Spleen (tissue), 11 donors: ENCODE results near the gene LACTBL1. TPM values are rescaled to one million over a fixed set of nuclear protein-coding genes. Genes with fewer than 3 reads are reported as not detected.

ENCODE experiments used
- DNase-seq: peaks from one replicate; pipeline ENCODE4 v3.0.0-alpha.2; 2020
- H3K27ac ChIP-seq, 8 donors: fragments of 200-600 bp; sonication (generic) in 7 of 8; 1 replicate in 4 of 8; 2 replicates in 4 of 8; pipeline versions ENCODE4 v1.5.0 to v1.8.0; 2016 to 2021; ENCODE audit warnings: inconsistent platforms in 4 of 8, mild to moderate bottlenecking in 4 of 8, moderate library complexity in 1 of 8
- H3K27me3 ChIP-seq, 7 donors: fragments of 200-600 bp; sonication (generic) in 6 of 7; replicated peaks in 1 of 7; 1 replicate in 4 of 7; 2 replicates in 3 of 7; pipeline versions ENCODE4 v1.5.0 to v1.8.0; 2016 to 2021; ENCODE audit warnings: inconsistent platforms in 3 of 7, mild to moderate bottlenecking in 1 of 7
- H3K36me3 ChIP-seq, 6 donors: fragments of 200-600 bp; sonication (generic) in 5 of 6; 1 replicate in 4 of 6; 2 replicates in 2 of 6; pipeline versions ENCODE4 v1.5.0 to v1.8.0; 2016 to 2021; ENCODE audit warnings: inconsistent platforms in 2 of 6
- H3K4me1 ChIP-seq, 6 donors: fragments of 200-600 bp; sonication (generic) in 5 of 6; 1 replicate in 3 of 6; 2 replicates in 3 of 6; pipeline versions ENCODE4 v1.5.0 to v1.8.0; 2016 to 2021; ENCODE audit warnings: inconsistent platforms in 3 of 6
- H3K4me3 ChIP-seq, 8 donors: fragments of 200-600 bp; sonication (generic) in 7 of 8; 1 replicate in 4 of 8; 2 replicates in 4 of 8; pipeline versions ENCODE4 v1.5.0 to v1.8.0; 2016 to 2021; ENCODE audit warnings: inconsistent platforms in 4 of 8, mild to moderate bottlenecking in 4 of 8, moderate library complexity in 2 of 8
- H3K9me3 ChIP-seq, 8 donors: fragments of 200-600 bp; sonication (generic) in 7 of 8; 1 replicate in 4 of 8; 2 replicates in 4 of 8; pipeline versions ENCODE4 v1.5.0 to v1.8.0; 2016 to 2021; ENCODE audit warnings: inconsistent platforms in 4 of 8
- POLR2A ChIP-seq, 3 donors: fragments of 450-650 bp; IDR thresholded peaks; one replicate each; pipeline ENCODE4 v1.5.1; 2017; ENCODE audit warnings: antibody characterized with exemption in 3 of 3, mild to moderate bottlenecking in 1 of 3
- POLR2AphosphoS5 ChIP-seq, 3 donors: sonication (generic); formaldehyde crosslinking; IDR thresholded peaks; one replicate each; pipeline ENCODE4 v1.5.1; 2017; ENCODE audit warnings: antibody characterized with exemption in 3 of 3
- WGBS, 5 donors: extraction: QIAGEN DNeasy Blood & Tissue Kit in 3 of 5; methylation state at CpG; one replicate each; pipeline versions ENCODE4 v1.1.5 to v1.1.7; 2013 to 2018; 5-methylcytosine and 5-hydroxymethylcytosine counted together
- intact Hi-C: fragments of 100-400 bp; cut with DNase I; formaldehyde crosslinking; loops from one replicate; pipeline ENCODE4 v1.15.0; 2023; ENCODE audit warnings: low total_unique reads
- polyA plus RNA-seq, 3 donors: library from polyadenylated mRNA; stranded (reverse); fragments of 200-250 nt; gene quantifications; one replicate each; pipeline ENCODE4 v1.2.1, GENCODE V29; 2013
- total RNA-seq, 7 donors: library from RNA; depleted of rRNA in 3 of 7; stranded (reverse); fragments of >200 nt in 3 of 7; fragmentation: NEBNext Ultra II Directional in 4 of 7; extraction: Animal tissue kit (Norgen Biotek cat#: 25700) in 4 of 7; gene quantifications; one replicate each; pipeline versions ENCODE4 v1.1.0 to v1.2.1, GENCODE V29; 2016 to 2021
- TF ChIP-seq, protein P1 (sequence below), 11 experiments: fragments of 200-600 bp in 7 of 11; fragments of 450-650 bp in 4 of 11; sonication (generic) in 4 of 11; IDR thresholded peaks in 8 of 11; conservative IDR thresholded peaks in 3 of 11; 1 replicate in 7 of 11; 2 replicates in 4 of 11; pipeline versions ENCODE4 v1.4.0 to v1.8.0; 2016 to 2021; ENCODE audit warnings: antibody characterized with exemption in 11 of 11, inconsistent platforms in 4 of 11, mild to moderate bottlenecking in 1 of 11
- donor health status: healthy with polysubstance abuse.
- donor health status: DM: no; HTN: no; CAD: no; lungs with moderate emphysema.
- donor health status: DM: no; HTN: no; CAD: no.
- donor health status: Bipolar disorder and iron deficiency.
- donor health status: healthy.
- donor health status: DM: no; HTN: no; CAD: no.
- donor health status: DM: yes; HTN: yes; CAD: no.

Gene LACTBL1
- total and polyA plus RNA-seq, 10 donors: not detected

DNA sequence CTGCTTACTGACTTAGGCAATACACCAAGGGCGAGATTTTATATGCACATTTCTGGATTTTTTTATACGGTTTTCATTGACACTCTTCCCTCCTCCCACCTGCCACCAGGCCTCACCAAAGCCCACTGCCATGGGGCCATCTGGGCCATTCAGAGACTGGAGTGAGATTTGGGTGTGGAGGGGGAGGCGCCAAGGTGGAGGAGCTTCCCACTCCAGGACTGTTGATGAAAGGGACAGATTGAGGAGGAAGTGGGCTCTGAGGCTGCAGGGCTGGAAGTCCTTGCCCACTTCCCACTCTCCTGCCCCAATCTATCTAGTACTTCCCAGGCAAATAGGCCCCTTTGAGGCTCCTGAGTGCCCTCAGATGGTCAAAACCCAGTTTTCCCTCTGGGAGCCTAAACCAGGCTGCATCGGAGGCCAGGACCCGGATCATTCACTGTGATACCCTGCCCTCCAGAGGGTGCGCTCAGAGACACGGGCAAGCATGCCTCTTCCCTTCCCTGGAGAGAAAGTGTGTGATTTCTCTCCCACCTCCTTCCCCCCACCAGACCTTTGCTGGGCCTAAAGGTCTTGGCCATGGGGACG lies 57.9 kb downstream of the LACTBL1 start:
- Histone ChIP-seq H3K4me3 (no peak overlapping the region), H3K36me3 (no peaks in the 10 kb centered on the region), H3K27ac (no peak overlapping the region), H3K9me3 (no peaks in the 10 kb centered on the region), H3K27me3 (peaks cover 0 to 20% (median 0%) of the 10 kb centered on the region in 7 donors), H3K4me1 (peaks cover 0 to 20% (median 8%) of the 10 kb centered on the region in 6 donors)
- 74 to 85% (median 81%) methylated on average over 8 of the region's 8 CpGs for WGBS, 5 donors
- intact Hi-C loops: no loop called here
- no peak for DNase-seq
- TF ChIP-seq, protein P1, sequence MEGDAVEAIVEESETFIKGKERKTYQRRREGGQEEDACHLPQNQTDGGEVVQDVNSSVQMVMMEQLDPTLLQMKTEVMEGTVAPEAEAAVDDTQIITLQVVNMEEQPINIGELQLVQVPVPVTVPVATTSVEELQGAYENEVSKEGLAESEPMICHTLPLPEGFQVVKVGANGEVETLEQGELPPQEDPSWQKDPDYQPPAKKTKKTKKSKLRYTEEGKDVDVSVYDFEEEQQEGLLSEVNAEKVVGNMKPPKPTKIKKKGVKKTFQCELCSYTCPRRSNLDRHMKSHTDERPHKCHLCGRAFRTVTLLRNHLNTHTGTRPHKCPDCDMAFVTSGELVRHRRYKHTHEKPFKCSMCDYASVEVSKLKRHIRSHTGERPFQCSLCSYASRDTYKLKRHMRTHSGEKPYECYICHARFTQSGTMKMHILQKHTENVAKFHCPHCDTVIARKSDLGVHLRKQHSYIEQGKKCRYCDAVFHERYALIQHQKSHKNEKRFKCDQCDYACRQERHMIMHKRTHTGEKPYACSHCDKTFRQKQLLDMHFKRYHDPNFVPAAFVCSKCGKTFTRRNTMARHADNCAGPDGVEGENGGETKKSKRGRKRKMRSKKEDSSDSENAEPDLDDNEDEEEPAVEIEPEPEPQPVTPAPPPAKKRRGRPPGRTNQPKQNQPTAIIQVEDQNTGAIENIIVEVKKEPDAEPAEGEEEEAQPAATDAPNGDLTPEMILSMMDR (IDR thresholded peaks at IDR 0.05 in 8 of 11, conservative IDR thresholded peaks at IDR 0.05 in 3 of 11): no peak
- TF ChIP-seq POLR2A (IDR thresholded peaks at IDR 0.05) (no peak), POLR2AphosphoS5 (IDR thresholded peaks at IDR 0.05) (no peak)

DNA sequence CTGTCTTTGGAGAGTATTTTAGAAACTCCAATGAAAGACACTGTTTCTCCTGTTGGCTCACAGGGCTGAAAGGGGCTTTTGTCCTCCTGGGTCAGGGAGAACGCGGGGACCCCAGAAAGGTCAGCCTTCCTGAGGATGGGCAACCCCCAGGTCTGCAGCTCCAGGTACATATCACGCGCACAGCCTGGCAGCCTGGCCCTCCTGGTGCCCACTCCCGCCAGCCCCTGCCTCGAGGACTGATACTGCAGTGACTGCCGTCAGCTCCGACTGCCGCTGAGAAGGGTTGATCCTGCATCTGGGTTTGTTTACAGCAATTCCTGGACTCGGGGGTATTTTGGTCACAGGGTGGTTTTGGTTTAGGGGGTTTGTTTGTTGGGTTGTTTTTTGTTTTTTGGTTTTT lies 58.5 kb downstream of the LACTBL1 start:
- no peak for DNase-seq
- TF ChIP-seq POLR2AphosphoS5 (IDR thresholded peaks at IDR 0.05) (no peak), POLR2A (IDR thresholded peaks at IDR 0.05) (no peak)
- TF ChIP-seq, protein P1 (IDR thresholded peaks at IDR 0.05 in 8 of 11, conservative IDR thresholded peaks at IDR 0.05 in 3 of 11): no peak
- H3K27ac ChIP-seq: no peak overlapping the region
- H3K4me1 ChIP-seq: peaks cover 0 to 20% (median 8%) of the 10 kb centered on the region in 6 donors
- no peak overlapping the region for H3K4me3 ChIP-seq
- H3K36me3 ChIP-seq: no peaks in the 10 kb centered on the region
- intact Hi-C loops: no loop called here
- H3K9me3 ChIP-seq: no peaks in the 10 kb centered on the region
- WGBS, 5 donors: 85 to 92% (median 91%) methylated on average over 7 to 10 of the region's 10 CpGs
- H3K27me3 ChIP-seq: peaks cover 0 to 20% (median 0%) of the 10 kb centered on the region in 7 donors

DNA sequence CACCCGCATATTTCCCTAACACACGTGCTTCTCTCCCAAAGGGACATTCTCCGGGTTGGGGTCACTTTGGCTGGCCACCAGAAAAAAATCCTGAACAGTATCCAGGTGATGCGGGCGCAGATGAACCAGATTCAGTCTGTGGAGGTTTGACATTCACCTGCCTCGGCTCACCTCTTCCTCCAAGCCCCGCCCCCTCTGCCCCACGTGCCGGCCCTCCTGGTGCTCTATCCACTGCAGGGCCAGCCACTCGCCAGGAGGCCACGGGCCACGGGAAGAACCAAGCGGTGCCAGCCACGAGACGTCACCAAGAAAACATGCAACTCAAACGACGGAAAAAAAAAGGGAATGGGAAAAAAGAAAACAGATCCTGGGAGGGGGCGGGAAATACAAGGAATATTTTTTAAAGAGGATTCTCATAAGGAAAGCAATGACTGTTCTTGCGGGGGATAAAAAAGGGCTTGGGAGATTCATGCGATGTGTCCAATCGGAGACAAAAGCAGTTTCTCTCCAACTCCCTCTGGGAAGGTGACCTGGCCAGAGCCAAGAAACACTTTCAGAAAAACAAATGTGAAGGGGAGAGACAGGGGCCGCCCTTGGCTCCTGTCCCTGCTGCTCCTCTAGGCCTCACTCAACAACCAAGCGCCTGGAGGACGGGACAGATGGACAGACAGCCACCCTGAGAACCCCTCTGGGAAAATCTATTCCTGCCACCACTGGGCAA lies 59.1 kb downstream of the LACTBL1 start:
- H3K4me1 ChIP-seq: peaks cover 0 to 20% (median 8%) of the 10 kb centered on the region in 6 donors
- TF ChIP-seq, protein P1 (IDR thresholded peaks at IDR 0.05 in 8 of 11, conservative IDR thresholded peaks at IDR 0.05 in 3 of 11): no peak
- TF ChIP-seq POLR2AphosphoS5 (IDR thresholded peaks at IDR 0.05) (no peak), POLR2A (IDR thresholded peaks at IDR 0.05) (no peak)
- no peaks in the 10 kb centered on the region for H3K36me3 ChIP-seq
- H3K27ac ChIP-seq: no peak overlapping the region
- 84 to 89% (median 84%) methylated on average over 24 of the region's 24 CpGs for WGBS, 5 donors
- intact Hi-C loops: no loop called here
- no peak overlapping the region for H3K4me3 ChIP-seq
- no peak for DNase-seq
- no peaks in the 10 kb centered on the region for H3K9me3 ChIP-seq
- H3K27me3 ChIP-seq: peaks cover 0 to 20% (median 0%) of the 10 kb centered on the region in 7 donors

DNA sequence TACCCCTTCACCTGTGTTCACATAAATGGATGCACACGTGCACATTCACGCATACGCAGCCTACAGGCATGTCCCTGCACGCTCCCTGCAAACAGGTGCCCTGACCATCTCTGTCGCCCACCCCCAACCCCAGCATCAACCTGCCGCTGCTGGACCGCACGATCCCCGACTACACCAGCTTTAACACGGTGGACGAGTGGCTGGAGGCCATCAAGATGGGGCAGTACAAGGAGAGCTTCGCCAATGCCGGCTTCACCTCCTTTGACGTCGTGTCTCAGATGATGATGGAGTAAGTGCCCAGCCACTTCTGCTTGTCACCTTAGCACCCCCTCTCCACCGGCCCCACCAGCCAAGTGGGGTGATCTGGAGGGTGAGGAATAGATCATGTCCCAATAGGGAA lies 60.4 kb downstream of the LACTBL1 start:
- WGBS, 5 donors: 91 to 94% (median 92%) methylated on average over 14 to 16 of the region's 16 CpGs
- intact Hi-C loops: no loop called here

More for the DNA sequence above, 60.4 kb downstream of the LACTBL1 start:
- Histone ChIP-seq H3K27ac (no peak overlapping the region), H3K9me3 (no peaks in the 10 kb centered on the region), H3K4me1 (peaks cover 0 to 16% (median 6%) of the 10 kb centered on the region in 6 donors), H3K36me3 (no peaks in the 10 kb centered on the region), H3K4me3 (no peak overlapping the region), H3K27me3 (peaks cover 0 to 20% (median 0%) of the 10 kb centered on the region in 7 donors)
- TF ChIP-seq, protein P1 (IDR thresholded peaks at IDR 0.05 in 8 of 11, conservative IDR thresholded peaks at IDR 0.05 in 3 of 11): no peak
- no peak for TF ChIP-seq POLR2AphosphoS5 (IDR thresholded peaks at IDR 0.05)
- TF ChIP-seq POLR2A (IDR thresholded peaks at IDR 0.05): no peak
- DNase-seq: no peak
